GM12878 (cell line): ENCODE measurements around the gene DCUN1D3. TPM values are rescaled to one million over a fixed set of nuclear protein-coding genes. Genes with fewer than 3 reads are reported as not detected.

Experiments used
- ATF7 ChIP-seq: fragments of 450-650 bp; IDR thresholded peaks from 2 replicates; pipeline ENCODE4 v1.6.1; 2016; ENCODE audit warnings: low read depth, mild to moderate bottlenecking
- CHD4 ChIP-seq: fragments of 200-600 bp; sonication (generic); IDR thresholded peaks from 2 replicates; pipeline ENCODE4 v1.6.1; 2016; ENCODE audit warnings: mild to moderate bottlenecking
- EZH2 ChIP-seq: IDR thresholded peaks from 2 replicates; pipeline ENCODE4 v1.6.1; 2012; ENCODE audit warnings: low read depth, mild to moderate bottlenecking, control low read depth, inconsistent platforms, low read length, borderline replicate concordance; ENCODE audit not compliant: control insufficient read depth
- HDAC6 ChIP-seq: fragments of 200-600 bp; sonication (generic); IDR thresholded peaks from one replicate; pipeline ENCODE4 v1.8.0; 2017; ENCODE audit warnings: antibody characterized with exemption; ENCODE audit not compliant: unreplicated experiment
- IRF5 ChIP-seq: fragments of 450-650 bp; IDR thresholded peaks from 2 replicates; pipeline ENCODE4 v1.6.1; 2017; ENCODE audit warnings: borderline replicate concordance
- MAX ChIP-seq: IDR thresholded peaks from 2 replicates; pipeline ENCODE4 v1.6.1; 2012; ENCODE audit warnings: low read depth, low read length, improper control_type of control experiment
- MTA3 ChIP-seq: IDR thresholded peaks from 2 replicates; pipeline ENCODE4 v1.6.1; 2012; ENCODE audit warnings: low read length, inconsistent platforms, borderline replicate concordance
- MXI1 ChIP-seq: fragments of 150-350 bp; IDR thresholded peaks from 2 replicates; pipeline ENCODE4 v1.6.1; 2011; ENCODE audit warnings: low read depth, mild to moderate bottlenecking, inconsistent platforms, low read length, improper control_type of control experiment
- NFIC ChIP-seq: IDR thresholded peaks from 2 replicates; pipeline ENCODE4 v1.6.1; 2012; ENCODE audit warnings: low read depth, mild to moderate bottlenecking, inconsistent platforms, low read length, moderate library complexity
- RBBP5 ChIP-seq: fragments of 200-600 bp; sonication (generic); conservative IDR thresholded peaks from 2 replicates; pipeline ENCODE4 v1.6.1; 2016
- RCOR1 ChIP-seq: conservative IDR thresholded peaks from 2 replicates; pipeline ENCODE4 v1.6.1; 2012; ENCODE audit warnings: low read depth, low read length, improper control_type of control experiment
- SIN3A ChIP-seq: IDR thresholded peaks from 2 replicates; pipeline ENCODE4 v1.6.1; 2012; ENCODE audit warnings: low read depth, low read length, improper control_type of control experiment
- SUZ12 ChIP-seq: fragments of 200-600 bp; sonication (generic); IDR thresholded peaks from one replicate; pipeline ENCODE4 v1.6.1; 2018; ENCODE audit warnings: antibody characterized with exemption, mild to moderate bottlenecking; ENCODE audit not compliant: unreplicated experiment
- TAF1 ChIP-seq: IDR thresholded peaks from 2 replicates; pipeline ENCODE4 v1.6.1; 2011; ENCODE audit warnings: mild to moderate bottlenecking, low read depth, low read length, borderline replicate concordance
- TARDBP ChIP-seq: IDR thresholded peaks from 2 replicates; pipeline ENCODE4 v1.6.1; 2016; ENCODE audit warnings: borderline replicate concordance
- ZBED1 ChIP-seq: IDR thresholded peaks from 2 replicates; pipeline ENCODE4 v1.6.1; 2016; ENCODE audit warnings: borderline replicate concordance
- ZNF687 ChIP-seq: fragments of 450-650 bp; IDR thresholded peaks from 2 replicates; pipeline ENCODE4 v1.6.1; 2017; ENCODE audit warnings: mild to moderate bottlenecking, moderate library complexity
- ZSCAN29 ChIP-seq: fragments of 450-650 bp; IDR thresholded peaks from 2 replicates; pipeline ENCODE4 v1.6.1; 2017; ENCODE audit warnings: mild to moderate bottlenecking, moderate library complexity
- polyA plus RNA-seq, 11 experiments: library from polyadenylated mRNA; depleted of rRNA in 4 of 11; unstranded in 6 of 11; stranded (reverse) in 5 of 11; fragments of >200 nt; fragmentation: Nextera tagmentation in 4 of 11; fragmentation: Illumina TruSeq in 1 of 11; extraction: Ambion mirVana in 4 of 11; extraction: Trizol in 1 of 11; gene quantifications; 1 replicate in 1 of 11; 2 replicates in 10 of 11; pipeline versions ENCODE4 v1.2.1 to v1.2.3, GENCODE V29; 2011 to 2016; ENCODE audit warnings: inconsistent platforms in 2 of 11, missing spikeins in 2 of 11, low read depth in 1 of 11
- total RNA-seq, 4 experiments: library from RNA; depleted of rRNA in 3 of 4; stranded (reverse); fragments of >200 nt in 3 of 4; fragmentation: Illumina TruSeq in 1 of 4; extraction: Trizol in 1 of 4; gene quantifications; 2 replicates each; pipeline versions ENCODE4 v1.2.1 to v1.2.3, GENCODE V29; 2013 to 2021
- TF ChIP-seq, protein P1 (sequence below): fragments of 450-650 bp; IDR thresholded peaks from 2 replicates; pipeline ENCODE4 v1.6.1; 2017; ENCODE audit warnings: mild to moderate bottlenecking
- TF ChIP-seq, protein P2 (sequence below): fragments of 150-350 bp; IDR thresholded peaks from 2 replicates; pipeline ENCODE4 v1.6.1; 2016; ENCODE audit warnings: low read depth, low read length

Gene DCUN1D3
- total and polyA plus RNA-seq, 10 of the 15 experiments (the other 5 are each of a cell fraction or from before 2014, with no cell fraction given) = 0.47 to 4.5 (median 1.9) TPM

- peak; percentile 22; the same call in 1 of the 2 replicates for TF ChIP-seq ZNF687
- no peak for TF ChIP-seq TARDBP
- TF ChIP-seq SUZ12 = no peak
- TF ChIP-seq ZSCAN29 = no peak
- TF ChIP-seq MXI1 = peak; percentile 64; the same call in 1 of the 2 replicates
- TF ChIP-seq NFIC = no peak
- TF ChIP-seq, protein P1, sequence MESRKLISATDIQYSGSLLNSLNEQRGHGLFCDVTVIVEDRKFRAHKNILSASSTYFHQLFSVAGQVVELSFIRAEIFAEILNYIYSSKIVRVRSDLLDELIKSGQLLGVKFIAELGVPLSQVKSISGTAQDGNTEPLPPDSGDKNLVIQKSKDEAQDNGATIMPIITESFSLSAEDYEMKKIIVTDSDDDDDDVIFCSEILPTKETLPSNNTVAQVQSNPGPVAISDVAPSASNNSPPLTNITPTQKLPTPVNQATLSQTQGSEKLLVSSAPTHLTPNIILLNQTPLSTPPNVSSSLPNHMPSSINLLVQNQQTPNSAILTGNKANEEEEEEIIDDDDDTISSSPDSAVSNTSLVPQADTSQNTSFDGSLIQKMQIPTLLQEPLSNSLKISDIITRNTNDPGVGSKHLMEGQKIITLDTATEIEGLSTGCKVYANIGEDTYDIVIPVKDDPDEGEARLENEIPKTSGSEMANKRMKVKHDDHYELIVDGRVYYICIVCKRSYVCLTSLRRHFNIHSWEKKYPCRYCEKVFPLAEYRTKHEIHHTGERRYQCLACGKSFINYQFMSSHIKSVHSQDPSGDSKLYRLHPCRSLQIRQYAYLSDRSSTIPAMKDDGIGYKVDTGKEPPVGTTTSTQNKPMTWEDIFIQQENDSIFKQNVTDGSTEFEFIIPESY = no peak
- no peak for TF ChIP-seq CHD4
- TF ChIP-seq ZBED1 = no peak
- no peak for TF ChIP-seq IRF5
- peak; percentile 28 for TF ChIP-seq SIN3A
- no peak for TF ChIP-seq EZH2
- TF ChIP-seq, protein P2, sequence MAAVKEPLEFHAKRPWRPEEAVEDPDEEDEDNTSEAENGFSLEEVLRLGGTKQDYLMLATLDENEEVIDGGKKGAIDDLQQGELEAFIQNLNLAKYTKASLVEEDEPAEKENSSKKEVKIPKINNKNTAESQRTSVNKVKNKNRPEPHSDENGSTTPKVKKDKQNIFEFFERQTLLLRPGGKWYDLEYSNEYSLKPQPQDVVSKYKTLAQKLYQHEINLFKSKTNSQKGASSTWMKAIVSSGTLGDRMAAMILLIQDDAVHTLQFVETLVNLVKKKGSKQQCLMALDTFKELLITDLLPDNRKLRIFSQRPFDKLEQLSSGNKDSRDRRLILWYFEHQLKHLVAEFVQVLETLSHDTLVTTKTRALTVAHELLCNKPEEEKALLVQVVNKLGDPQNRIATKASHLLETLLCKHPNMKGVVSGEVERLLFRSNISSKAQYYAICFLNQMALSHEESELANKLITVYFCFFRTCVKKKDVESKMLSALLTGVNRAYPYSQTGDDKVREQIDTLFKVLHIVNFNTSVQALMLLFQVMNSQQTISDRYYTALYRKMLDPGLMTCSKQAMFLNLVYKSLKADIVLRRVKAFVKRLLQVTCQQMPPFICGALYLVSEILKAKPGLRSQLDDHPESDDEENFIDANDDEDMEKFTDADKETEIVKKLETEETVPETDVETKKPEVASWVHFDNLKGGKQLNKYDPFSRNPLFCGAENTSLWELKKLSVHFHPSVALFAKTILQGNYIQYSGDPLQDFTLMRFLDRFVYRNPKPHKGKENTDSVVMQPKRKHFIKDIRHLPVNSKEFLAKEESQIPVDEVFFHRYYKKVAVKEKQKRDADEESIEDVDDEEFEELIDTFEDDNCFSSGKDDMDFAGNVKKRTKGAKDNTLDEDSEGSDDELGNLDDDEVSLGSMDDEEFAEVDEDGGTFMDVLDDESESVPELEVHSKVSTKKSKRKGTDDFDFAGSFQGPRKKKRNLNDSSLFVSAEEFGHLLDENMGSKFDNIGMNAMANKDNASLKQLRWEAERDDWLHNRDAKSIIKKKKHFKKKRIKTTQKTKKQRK = no peak
- TF ChIP-seq MAX = no peak
- TF ChIP-seq MTA3 = no peak
- peak; percentile 74 for TF ChIP-seq TAF1
- TF ChIP-seq RCOR1 = no peak
- no peak for TF ChIP-seq HDAC6
- peak; percentile 99 for TF ChIP-seq ATF7
- TF ChIP-seq RBBP5 = no peak
These were observed at the start of gene DCUN1D3, which contains the start of gene LYRM1 (continued) for GRCh38 chr16:20900299-20901067.
